Psoas muscle (tissue), 8 donors: ENCODE measurements around the gene SUSD6. TPM values are rescaled to one million over a fixed set of nuclear protein-coding genes. Genes with fewer than 3 reads are reported as not detected.

Experiments used
- ATAC-seq, 4 donors: fragments of 200-7000 bp; cut with Tn5 transposase; one replicate each; pipeline ENCODE4 v1.9.1; 2020; ENCODE audit warnings: moderate library complexity in 3 of 4, mild to moderate bottlenecking in 2 of 4
- DNase-seq, 2 donors: peaks; one replicate each; pipeline ENCODE4 v3.0.0-alpha.2; 2020
- H3K27ac ChIP-seq: fragments of 200-600 bp; one replicate; pipeline ENCODE4 v1.8.0; 2022
- H3K27me3 ChIP-seq, 3 donors: fragments of 200-600 bp in 1 of 3; one replicate each; pipeline versions ENCODE4 v1.6.1 to v1.8.0; 2013 to 2022; ENCODE audit warnings: low read length in 2 of 3, mild to moderate bottlenecking in 2 of 3, moderate library complexity in 1 of 3; ENCODE audit not compliant: insufficient read depth in 3 of 3
- H3K36me3 ChIP-seq, 2 donors: fragments of 200-600 bp in 1 of 2; one replicate each; pipeline versions ENCODE4 v1.6.1 to v1.8.0; 2013 to 2022; ENCODE audit warnings: low read depth in 1 of 2, mild to moderate bottlenecking in 1 of 2, moderate library complexity in 1 of 2; ENCODE audit not compliant: insufficient read depth in 1 of 2
- H3K4me1 ChIP-seq: fragments of 200-600 bp; one replicate; pipeline ENCODE4 v1.8.0; 2022
- H3K4me3 ChIP-seq: fragments of 200-600 bp; one replicate; pipeline ENCODE4 v1.8.0; 2022; ENCODE audit warnings: mild to moderate bottlenecking
- H3K9me3 ChIP-seq: fragments of 200-600 bp; one replicate; pipeline ENCODE4 v1.8.0; 2022
- WGBS, 3 donors: extraction: QIAGEN DNeasy Blood & Tissue Kit; methylation state at CpG; one replicate each; pipeline versions ENCODE4 v1.1.6 to v1.1.7; 2013; 5-methylcytosine and 5-hydroxymethylcytosine counted together
- intact Hi-C, 2 donors: fragments of 100-400 bp; cut with DNase I; formaldehyde crosslinking; loops; one replicate each; pipeline versions ENCODE4 v1.11.0 to v1.14.2; 2022
- polyA plus RNA-seq, 3 donors: library from polyadenylated mRNA; stranded (reverse); fragments of 200-250 nt; gene quantifications; one replicate each; pipeline ENCODE4 v1.2.3, GENCODE V29; 2013
- total RNA-seq, 4 donors: library from RNA; stranded (reverse); fragmentation: NEBNext Ultra II Directional in 2 of 4; extraction: Animal tissue kit (Norgen Biotek cat#: 25700) in 2 of 4; gene quantifications; one replicate each; pipeline versions ENCODE4 v1.2.1 to v1.2.4, GENCODE V29; 2021 to 2023
- TF ChIP-seq, protein P1 (sequence below): fragments of 200-600 bp; IDR thresholded peaks from one replicate; pipeline ENCODE4 v1.8.0; 2022; ENCODE audit warnings: antibody characterized with exemption
- donor health status: healthy with polysubstance abuse.
- donor health status: DM: no; HTN: no; CAD: no; lungs with moderate emphysema.
- donor health status: Bipolar disorder and iron deficiency.
- donor health status: healthy.
- donor health status: DM: yes; HTN: yes; CAD: no.
- donor health status: DM: no; HTN: no; CAD: no.
- donor health status: DM: no; HTN: no; CAD: no.
- donor health status: DM: yes; HTN: yes; CAD: no.

The SUSD6 gene
- total and polyA plus RNA-seq, 7 donors, result 6.9 to 23.4 (median 14.9) TPM

- H3K27me3 ChIP-seq, result peaks cover 0 to 93% (median 23%) of the 10 kb centered on the region in 3 donors
- no peak for ATAC-seq
- H3K27ac ChIP-seq, result no peak overlapping the region
- WGBS, 3 donors, result 85 to 91% (median 89%) methylated on average over 7 of the region's 7 CpGs
- TF ChIP-seq, protein P1, sequence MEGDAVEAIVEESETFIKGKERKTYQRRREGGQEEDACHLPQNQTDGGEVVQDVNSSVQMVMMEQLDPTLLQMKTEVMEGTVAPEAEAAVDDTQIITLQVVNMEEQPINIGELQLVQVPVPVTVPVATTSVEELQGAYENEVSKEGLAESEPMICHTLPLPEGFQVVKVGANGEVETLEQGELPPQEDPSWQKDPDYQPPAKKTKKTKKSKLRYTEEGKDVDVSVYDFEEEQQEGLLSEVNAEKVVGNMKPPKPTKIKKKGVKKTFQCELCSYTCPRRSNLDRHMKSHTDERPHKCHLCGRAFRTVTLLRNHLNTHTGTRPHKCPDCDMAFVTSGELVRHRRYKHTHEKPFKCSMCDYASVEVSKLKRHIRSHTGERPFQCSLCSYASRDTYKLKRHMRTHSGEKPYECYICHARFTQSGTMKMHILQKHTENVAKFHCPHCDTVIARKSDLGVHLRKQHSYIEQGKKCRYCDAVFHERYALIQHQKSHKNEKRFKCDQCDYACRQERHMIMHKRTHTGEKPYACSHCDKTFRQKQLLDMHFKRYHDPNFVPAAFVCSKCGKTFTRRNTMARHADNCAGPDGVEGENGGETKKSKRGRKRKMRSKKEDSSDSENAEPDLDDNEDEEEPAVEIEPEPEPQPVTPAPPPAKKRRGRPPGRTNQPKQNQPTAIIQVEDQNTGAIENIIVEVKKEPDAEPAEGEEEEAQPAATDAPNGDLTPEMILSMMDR, result no peak
- no peak for DNase-seq
- H3K36me3 ChIP-seq, result no peaks in the 10 kb centered on the region
- peaks cover 29% of the 10 kb centered on the region for H3K4me1 ChIP-seq
- H3K9me3 ChIP-seq, result no peaks in the 10 kb centered on the region
- intact Hi-C loops, result loop anchor here (5.0 kb wide), 2 partner anchors 34 to 329 kb away; no protein-coding TSS in a partner anchor
- H3K4me3 ChIP-seq, result no peak overlapping the region
These were observed 40.5 kb upstream of the SUSD6 start for GRCh38 chr14:69570836-69571330.

DNA sequence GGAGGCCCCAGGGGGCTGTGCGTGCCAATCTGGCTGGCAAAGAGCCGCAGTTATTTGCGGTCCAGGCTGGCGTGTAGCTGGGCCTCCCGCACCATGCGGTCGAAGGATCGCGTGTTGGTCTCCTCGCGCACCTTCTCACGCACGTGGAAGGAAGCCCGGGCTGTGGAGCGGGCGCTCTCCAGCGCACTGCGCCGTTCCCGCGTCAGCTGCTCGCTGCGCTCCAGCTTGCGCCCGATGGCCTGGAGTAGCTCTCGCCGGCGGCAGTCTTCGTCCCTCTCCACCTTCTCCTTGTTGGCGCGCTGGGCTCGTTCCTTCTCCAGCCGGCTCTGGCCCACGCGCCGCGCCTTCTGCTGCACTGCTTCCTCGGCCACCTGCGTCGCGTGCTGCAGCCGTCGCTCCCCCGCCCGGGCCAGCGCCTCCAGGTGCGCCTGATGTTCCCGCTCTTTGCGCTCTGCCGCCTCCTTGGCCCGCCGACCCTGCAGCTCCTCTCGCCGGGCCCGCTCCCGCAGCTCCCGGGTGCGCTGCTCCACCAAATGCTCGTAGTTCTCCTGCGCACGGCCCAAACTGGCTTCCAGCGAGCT lies 39.9 kb upstream of the SUSD6 start:
- Histone ChIP-seq H3K36me3 (no peaks in the 10 kb centered on the region), H3K9me3 (no peaks in the 10 kb centered on the region), H3K4me1 (peaks cover 29% of the 10 kb centered on the region), H3K4me3 (peak overlapping the region; percentile 66), H3K27ac (no peak overlapping the region), H3K27me3 (peaks cover 0 to 94% (median 25%) of the 10 kb centered on the region in 3 donors)
- no peak for DNase-seq
- intact Hi-C loops, result loop anchor here (5.0 kb wide), 2 partner anchors 34 to 329 kb away; no protein-coding TSS in a partner anchor
- WGBS, 3 donors, result 15 to 20% (median 17%) methylated on average over 47 to 62 of the region's 62 CpGs
- TF ChIP-seq, protein P1, result no peak
- ATAC-seq, result peak in 2 of 4 donors; percentile 7 to 30

GRCh38 chr14:69572030-69572840 lies 39.2 kb upstream of the SUSD6 start:
- Histone ChIP-seq H3K9me3 (no peaks in the 10 kb centered on the region), H3K4me3 (peak overlapping the region; percentile 66), H3K36me3 (no peaks in the 10 kb centered on the region), H3K4me1 (peaks cover 29% of the 10 kb centered on the region), H3K27me3 (peaks cover 0 to 95% (median 26%) of the 10 kb centered on the region in 3 donors), H3K27ac (no peak overlapping the region)
- intact Hi-C loops, result loop anchor here (5.0 kb wide), 2 partner anchors 35 to 330 kb away; no protein-coding TSS in a partner anchor
- DNase-seq (peak in 1 of 2 donors; percentile 28), ATAC-seq (peak; percentile 37 to 64 (median 54))
- WGBS, 3 donors, result 4 to 6% (median 6%) methylated on average over 93 to 112 of the region's 112 CpGs
- TF ChIP-seq, protein P1, result no peak

- 13 to 27% (median 24%) methylated on average over 26 to 40 of the region's 40 CpGs for WGBS, 3 donors
- intact Hi-C loops, result loop anchor here (5.0 kb wide), 2 partner anchors 35 to 330 kb away; no protein-coding TSS in a partner anchor
- Histone ChIP-seq H3K27me3 (peaks cover 0 to 93% (median 26%) of the 10 kb centered on the region in 3 donors), H3K9me3 (no peaks in the 10 kb centered on the region), H3K4me1 (peaks cover 29% of the 10 kb centered on the region), H3K27ac (no peak overlapping the region), H3K36me3 (no peaks in the 10 kb centered on the region), H3K4me3 (peak overlapping the region; percentile 66)
- no peak for ATAC-seq
- DNase-seq, result no peak
- TF ChIP-seq, protein P1, result no peak
These were observed 38.6 kb upstream of the SUSD6 start for GRCh38 chr14:69572841-69573135.
